ENCODE data around the gene ZNF397.

ZNF397 gene

GRCh38 chr18:35253655-35254287, 12.9 kb downstream of the ZNF397 start:
- TF ChIP-seq EZH2 (IDR thresholded peaks at IDR 0.05) (no peak), POLR2AphosphoS5 (IDR thresholded peaks at IDR 0.05; ENCODE audit: borderline replicate concordance, low read depth, low read length) (no peak), FOXP2 (optimal IDR thresholded peaks at IDR 0.05; ENCODE audit: control extremely low read depth, extremely low read length, insufficient read depth) (no peak)
- Histone ChIP-seq H3K9ac (ENCODE audit: insufficient read length) (no peak overlapping the region), H3K9me3 (ENCODE audit: low read depth, low read length) (peaks cover 13% of the 10 kb centered on the region), H3K4me3 (no peak overlapping the region), H3K36me3 (ENCODE audit: insufficient read depth, low read length) (peaks cover 73% of the 10 kb centered on the region), H3K27ac (no peak overlapping the region)
- DNase-seq (ENCODE audit: low read depth, low spot score) = no peak

GRCh38 chr18:35256947-35257346, 16.1 kb downstream of the ZNF397 start:
- DNase-seq (ENCODE audit: low read depth, low spot score) = no peak
- Histone ChIP-seq H3K9me3 (ENCODE audit: low read depth, low read length) (peaks cover 13% of the 10 kb centered on the region), H3K36me3 (ENCODE audit: insufficient read depth, low read length) (peaks cover 56% of the 10 kb centered on the region), H3K27ac (no peak overlapping the region), H3K9ac (ENCODE audit: insufficient read length) (no peak overlapping the region), H3K4me3 (no peak overlapping the region)
- TF ChIP-seq FOXP2 (optimal IDR thresholded peaks at IDR 0.05; ENCODE audit: control extremely low read depth, extremely low read length, insufficient read depth) = no peak
- no peak for TF ChIP-seq EZH2 (IDR thresholded peaks at IDR 0.05)
- no peak for TF ChIP-seq POLR2AphosphoS5 (IDR thresholded peaks at IDR 0.05; ENCODE audit: borderline replicate concordance, low read depth, low read length)

- Histone ChIP-seq H3K4me3 (no peak overlapping the region), H3K36me3 (ENCODE audit: insufficient read depth, low read length) (peaks cover 26% of the 10 kb centered on the region), H3K9me3 (ENCODE audit: low read depth, low read length) (no peaks in the 10 kb centered on the region), H3K27ac (no peak overlapping the region), H3K9ac (ENCODE audit: insufficient read length) (no peak overlapping the region)
- no peak for DNase-seq (ENCODE audit: low read depth, low spot score)
- TF ChIP-seq FOXP2 (optimal IDR thresholded peaks at IDR 0.05; ENCODE audit: control extremely low read depth, extremely low read length, insufficient read depth) (no peak), POLR2AphosphoS5 (IDR thresholded peaks at IDR 0.05; ENCODE audit: borderline replicate concordance, low read depth, low read length) (no peak), EZH2 (IDR thresholded peaks at IDR 0.05) (no peak)
Measured at GRCh38 chr18:35264409-35264808, 23.6 kb downstream of the ZNF397 start.

GRCh38 chr18:35267161-35267651, 26.4 kb downstream of the ZNF397 start:
- Histone ChIP-seq H3K27ac (no peak overlapping the region), H3K9me3 (ENCODE audit: low read depth, low read length) (no peaks in the 10 kb centered on the region), H3K4me3 (no peak overlapping the region), H3K36me3 (ENCODE audit: insufficient read depth, low read length) (peaks cover 15% of the 10 kb centered on the region), H3K9ac (ENCODE audit: insufficient read length) (no peak overlapping the region)
- DNase-seq (ENCODE audit: low read depth, low spot score) = no peak
- TF ChIP-seq EZH2 (IDR thresholded peaks at IDR 0.05) (no peak), FOXP2 (optimal IDR thresholded peaks at IDR 0.05; ENCODE audit: control extremely low read depth, extremely low read length, insufficient read depth) (no peak), POLR2AphosphoS5 (IDR thresholded peaks at IDR 0.05; ENCODE audit: borderline replicate concordance, low read depth, low read length) (no peak)

- TF ChIP-seq EZH2 (IDR thresholded peaks at IDR 0.05) (no peak), POLR2AphosphoS5 (IDR thresholded peaks at IDR 0.05; ENCODE audit: borderline replicate concordance, low read depth, low read length) (no peak), FOXP2 (optimal IDR thresholded peaks at IDR 0.05; ENCODE audit: control extremely low read depth, extremely low read length, insufficient read depth) (no peak)
- Histone ChIP-seq H3K9me3 (ENCODE audit: low read depth, low read length) (no peaks in the 10 kb centered on the region), H3K4me3 (no peak overlapping the region), H3K36me3 (ENCODE audit: insufficient read depth, low read length) (peaks cover 9% of the 10 kb centered on the region), H3K27ac (no peak overlapping the region), H3K9ac (ENCODE audit: insufficient read length) (no peak overlapping the region)
- no peak for DNase-seq (ENCODE audit: low read depth, low spot score)
Measured at GRCh38 chr18:35267809-35268208, 27.0 kb downstream of the ZNF397 start.

GRCh38 chr18:35268821-35269220, 28.0 kb downstream of the ZNF397 start:
- no peak overlapping the region for H3K9ac ChIP-seq (ENCODE audit: insufficient read length)
- no peak overlapping the region for H3K4me3 ChIP-seq
- H3K27ac ChIP-seq = no peak overlapping the region
- peaks cover 3% of the 10 kb centered on the region; the same call in 1 of the 2 replicates for H3K36me3 ChIP-seq (ENCODE audit: insufficient read depth, low read length)
- DNase-seq (ENCODE audit: low read depth, low spot score) = no peak
- H3K9me3 ChIP-seq (ENCODE audit: low read depth, low read length) = no peaks in the 10 kb centered on the region
- TF ChIP-seq POLR2AphosphoS5 (IDR thresholded peaks at IDR 0.05; ENCODE audit: borderline replicate concordance, low read depth, low read length) (no peak), EZH2 (IDR thresholded peaks at IDR 0.05) (no peak), FOXP2 (optimal IDR thresholded peaks at IDR 0.05; ENCODE audit: control extremely low read depth, extremely low read length, insufficient read depth) (no peak)

GRCh38 chr18:35271656-35272055, 30.8 kb downstream of the ZNF397 start:
- no peaks in the 10 kb centered on the region for H3K9me3 ChIP-seq (ENCODE audit: low read depth, low read length)
- no peak overlapping the region for H3K9ac ChIP-seq (ENCODE audit: insufficient read length)
- DNase-seq (ENCODE audit: low read depth, low spot score) = no peak
- TF ChIP-seq POLR2AphosphoS5 (IDR thresholded peaks at IDR 0.05; ENCODE audit: borderline replicate concordance, low read depth, low read length) (no peak), FOXP2 (optimal IDR thresholded peaks at IDR 0.05; ENCODE audit: control extremely low read depth, extremely low read length, insufficient read depth) (no peak), EZH2 (IDR thresholded peaks at IDR 0.05) (no peak)
- H3K4me3 ChIP-seq = no peak overlapping the region
- H3K27ac ChIP-seq = no peak overlapping the region
- H3K36me3 ChIP-seq (ENCODE audit: insufficient read depth, low read length) = no peaks in the 10 kb centered on the region

GRCh38 chr18:35276267-35276666, 35.4 kb downstream of the ZNF397 start:
- H3K27ac ChIP-seq = no peak overlapping the region
- H3K36me3 ChIP-seq (ENCODE audit: insufficient read depth, low read length) = no peaks in the 10 kb centered on the region
- no peak overlapping the region for H3K4me3 ChIP-seq
- H3K9me3 ChIP-seq (ENCODE audit: low read depth, low read length) = 0 out of 2 replicates have a peak, but pooled peaks cover under 1% of the 10 kb centered on the region
- no peak for DNase-seq (ENCODE audit: low read depth, low spot score)
- no peak for TF ChIP-seq EZH2 (IDR thresholded peaks at IDR 0.05)
- no peak for TF ChIP-seq FOXP2 (optimal IDR thresholded peaks at IDR 0.05; ENCODE audit: control extremely low read depth, extremely low read length, insufficient read depth)
- TF ChIP-seq POLR2AphosphoS5 (IDR thresholded peaks at IDR 0.05; ENCODE audit: borderline replicate concordance, low read depth, low read length) = no peak
- H3K9ac ChIP-seq (ENCODE audit: insufficient read length) = no peak overlapping the region

Data from SK-N-MC (cell line).